Measurements from ENCODE around the gene ADARB2. TPM values are rescaled to one million over a fixed set of nuclear protein-coding genes. Genes with fewer than 3 reads are reported as not detected.

ADARB2 gene
- total and polyA plus RNA-seq, 4 donors: under 0.01 to 0.79 TPM; not detected in 2

GRCh38 chr10:1157615-1157933 lies 579.8 kb downstream of the ADARB2 start:
- no peak overlapping the region for H3K27ac ChIP-seq (ENCODE audit: low read depth in 1 of 2, low read length in 2 of 2)
- no peak for DNase-seq
- peaks cover 2% of the 10 kb centered on the region for H3K9me3 ChIP-seq (ENCODE audit: control insufficient read depth, low read length)
- no peaks in the 10 kb centered on the region for H3K27me3 ChIP-seq (ENCODE audit: control insufficient read depth in 1 of 2, insufficient read depth in 2 of 2, low read length in 1 of 2)
- intact Hi-C loops (cut with DNase I): no loop called here
- ATAC-seq (ENCODE audit: low FRiP score): no peak
- H3K4me3 ChIP-seq (ENCODE audit: low read length in 2 of 2): no peak overlapping the region
- H3K4me1 ChIP-seq (ENCODE audit: control insufficient read depth in 1 of 2, insufficient read depth in 2 of 2, low read length in 2 of 2): no peaks in the 10 kb centered on the region
- WGBS, 2 donors: 81 to 83% methylated on average over 4 of the region's 4 CpGs
- H3K36me3 ChIP-seq (ENCODE audit: control insufficient read depth in 1 of 2, insufficient read depth in 2 of 2, low read length in 1 of 2): no peaks in the 10 kb centered on the region

DNA sequence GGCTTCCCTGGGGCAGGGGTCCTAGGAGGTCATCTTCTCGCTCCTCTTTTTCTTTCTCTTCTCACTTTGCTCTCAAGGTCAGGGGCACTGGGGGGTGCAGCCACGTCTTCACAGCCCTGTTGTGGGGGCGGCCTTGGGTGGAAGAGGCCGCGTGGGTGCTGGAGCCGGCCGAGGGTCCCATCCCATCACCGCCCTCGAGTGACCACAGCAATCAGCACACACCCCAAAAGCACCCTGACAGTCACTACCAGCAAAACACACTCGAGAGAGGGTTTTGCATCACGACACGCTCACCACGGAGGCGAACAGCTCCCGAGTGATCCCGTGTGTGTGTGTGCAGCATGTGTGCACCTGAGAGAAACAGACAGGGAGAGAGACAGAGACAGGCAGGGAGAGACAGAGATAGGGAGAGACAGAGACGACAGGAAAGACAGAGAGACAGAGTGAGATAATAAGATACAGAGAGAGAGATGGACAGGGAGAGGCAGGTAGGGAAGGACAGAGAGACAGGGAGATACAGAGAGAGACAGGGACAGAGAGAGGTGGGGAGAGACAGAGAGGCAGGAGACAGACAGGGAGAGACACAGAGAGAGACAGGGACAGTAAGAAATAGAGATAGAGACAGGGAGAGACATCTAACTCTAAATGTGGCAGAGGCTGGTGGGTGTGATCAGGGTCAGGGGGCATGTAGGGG lies 580.3 kb downstream of the ADARB2 start:
- H3K36me3 ChIP-seq (ENCODE audit: control insufficient read depth in 1 of 2, insufficient read depth in 2 of 2, low read length in 1 of 2): no peaks in the 10 kb centered on the region
- WGBS, 2 donors: 81 to 86% methylated on average over 17 of the region's 17 CpGs
- no peaks in the 10 kb centered on the region for H3K27me3 ChIP-seq (ENCODE audit: control insufficient read depth in 1 of 2, insufficient read depth in 2 of 2, low read length in 1 of 2)
- no peak overlapping the region for H3K4me3 ChIP-seq (ENCODE audit: low read length in 2 of 2)
- intact Hi-C loops (cut with DNase I): no loop called here
- peaks cover 2% of the 10 kb centered on the region for H3K9me3 ChIP-seq (ENCODE audit: control insufficient read depth, low read length)
- DNase-seq: no peak
- no peak overlapping the region for H3K27ac ChIP-seq (ENCODE audit: low read depth in 1 of 2, low read length in 2 of 2)
- H3K4me1 ChIP-seq (ENCODE audit: control insufficient read depth in 1 of 2, insufficient read depth in 2 of 2, low read length in 2 of 2): no peaks in the 10 kb centered on the region
- ATAC-seq (ENCODE audit: low FRiP score): no peak

GRCh38 chr10:1156616-1156886 lies 580.8 kb downstream of the ADARB2 start:
- intact Hi-C loops (cut with DNase I): no loop called here
- Histone ChIP-seq H3K27ac (ENCODE audit: low read depth in 1 of 2, low read length in 2 of 2) (no peak overlapping the region), H3K4me3 (ENCODE audit: low read length in 2 of 2) (no peak overlapping the region), H3K4me1 (ENCODE audit: control insufficient read depth in 1 of 2, insufficient read depth in 2 of 2, low read length in 2 of 2) (no peaks in the 10 kb centered on the region), H3K9me3 (ENCODE audit: control insufficient read depth, low read length) (peaks cover 2% of the 10 kb centered on the region), H3K36me3 (ENCODE audit: control insufficient read depth in 1 of 2, insufficient read depth in 2 of 2, low read length in 1 of 2) (no peaks in the 10 kb centered on the region), H3K27me3 (ENCODE audit: control insufficient read depth in 1 of 2, insufficient read depth in 2 of 2, low read length in 1 of 2) (no peaks in the 10 kb centered on the region)
- 78 to 86% methylated on average over 8 of the region's 8 CpGs for WGBS, 2 donors
- ATAC-seq (ENCODE audit: low FRiP score): no peak
- DNase-seq: no peak

GRCh38 chr10:1155791-1156615 lies 581.3 kb downstream of the ADARB2 start:
- intact Hi-C loops (cut with DNase I): no loop called here
- no peak overlapping the region for H3K4me3 ChIP-seq (ENCODE audit: low read length in 2 of 2)
- no peaks in the 10 kb centered on the region for H3K27me3 ChIP-seq (ENCODE audit: control insufficient read depth in 1 of 2, insufficient read depth in 2 of 2, low read length in 1 of 2)
- DNase-seq (no peak), ATAC-seq (ENCODE audit: low FRiP score) (peak; percentile 28)
- 85 to 86% methylated on average over 20 of the region's 20 CpGs for WGBS, 2 donors
- no peaks in the 10 kb centered on the region for H3K4me1 ChIP-seq (ENCODE audit: control insufficient read depth in 1 of 2, insufficient read depth in 2 of 2, low read length in 2 of 2)
- peaks cover 2% of the 10 kb centered on the region for H3K9me3 ChIP-seq (ENCODE audit: control insufficient read depth, low read length)
- H3K27ac ChIP-seq (ENCODE audit: low read depth in 1 of 2, low read length in 2 of 2): no peak overlapping the region
- no peaks in the 10 kb centered on the region for H3K36me3 ChIP-seq (ENCODE audit: control insufficient read depth in 1 of 2, insufficient read depth in 2 of 2, low read length in 1 of 2)

DNA sequence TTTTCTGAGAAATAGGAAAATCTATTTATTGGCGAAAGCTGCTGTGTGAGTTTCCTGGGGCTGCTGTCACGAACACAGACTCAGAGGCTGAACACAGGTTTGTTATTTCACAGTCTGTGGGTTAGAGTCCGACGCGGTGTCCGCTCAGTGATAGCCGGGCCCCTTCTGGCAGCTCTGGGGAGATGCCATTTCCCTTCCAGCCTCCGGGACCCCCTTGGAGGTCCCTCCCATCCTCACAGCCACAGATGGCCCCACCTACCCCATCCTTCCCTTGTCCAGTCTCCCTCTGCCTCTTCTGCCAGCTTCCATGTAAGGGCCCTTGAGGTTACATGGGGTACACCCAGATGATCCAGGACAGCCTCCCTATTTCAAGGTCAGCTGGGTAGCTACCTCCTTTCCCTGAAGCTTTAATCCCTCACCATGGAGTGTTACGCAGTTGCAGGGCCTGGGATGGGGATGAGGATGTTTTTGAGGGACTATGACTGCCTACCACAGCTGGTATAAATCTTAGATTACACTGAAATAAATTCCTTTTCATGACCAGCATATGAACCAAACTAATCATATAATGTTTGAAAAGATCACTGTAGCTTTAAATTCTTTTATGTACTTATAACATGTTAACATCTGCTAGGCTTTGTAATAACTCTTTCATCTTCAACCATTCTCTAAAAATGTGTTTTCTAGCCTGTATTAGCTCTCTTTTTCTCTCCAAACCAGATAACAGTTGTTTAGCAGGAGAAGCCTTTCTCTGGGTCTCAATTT lies 582.6 kb downstream of the ADARB2 start:
- H3K27me3 ChIP-seq (ENCODE audit: control insufficient read depth in 1 of 2, insufficient read depth in 2 of 2, low read length in 1 of 2): no peaks in the 10 kb centered on the region
- no peaks in the 10 kb centered on the region for H3K4me1 ChIP-seq (ENCODE audit: control insufficient read depth in 1 of 2, insufficient read depth in 2 of 2, low read length in 2 of 2)
- 64 to 68% methylated on average over 9 of the region's 9 CpGs for WGBS, 2 donors
- no peaks in the 10 kb centered on the region for H3K36me3 ChIP-seq (ENCODE audit: control insufficient read depth in 1 of 2, insufficient read depth in 2 of 2, low read length in 1 of 2)
- no peak overlapping the region for H3K4me3 ChIP-seq (ENCODE audit: low read length in 2 of 2)
- no peak for DNase-seq
- no peaks in the 10 kb centered on the region for H3K9me3 ChIP-seq (ENCODE audit: control insufficient read depth, low read length)
- H3K27ac ChIP-seq (ENCODE audit: low read depth in 1 of 2, low read length in 2 of 2): no peak overlapping the region
- ATAC-seq (ENCODE audit: low FRiP score): no peak
- intact Hi-C loops (cut with DNase I): no loop called here

DNA sequence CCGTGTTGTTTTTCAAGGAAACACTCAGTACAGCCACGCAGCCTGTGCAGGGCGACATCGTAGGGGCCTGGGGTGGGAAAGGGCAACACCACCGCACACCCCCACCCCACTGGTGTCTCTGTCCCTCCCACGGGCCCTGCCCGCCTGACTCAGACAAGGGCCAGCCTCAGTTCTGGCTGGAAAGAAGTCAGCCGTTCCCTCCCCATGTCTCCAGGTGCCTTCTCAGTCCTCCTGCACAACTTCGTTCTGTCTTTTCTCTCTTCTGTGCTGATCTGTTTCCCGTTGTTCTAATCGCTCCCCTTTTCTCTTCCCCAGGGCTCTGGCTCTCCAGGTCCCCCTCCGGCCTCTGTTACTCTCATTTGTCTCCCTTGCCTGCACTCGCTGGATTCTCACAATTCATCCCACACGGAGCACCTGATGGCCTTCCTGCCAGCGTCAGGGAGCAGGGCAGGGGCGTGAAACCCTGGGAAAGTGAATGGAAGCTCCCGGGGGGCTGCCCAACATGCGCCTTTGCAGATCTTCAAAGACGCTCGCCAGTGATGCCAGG lies 583.4 kb downstream of the ADARB2 start:
- no peaks in the 10 kb centered on the region for H3K4me1 ChIP-seq (ENCODE audit: control insufficient read depth in 1 of 2, insufficient read depth in 2 of 2, low read length in 2 of 2)
- intact Hi-C loops (cut with DNase I): no loop called here
- H3K4me3 ChIP-seq (ENCODE audit: low read length in 2 of 2): no peak overlapping the region
- H3K27me3 ChIP-seq (ENCODE audit: control insufficient read depth in 1 of 2, insufficient read depth in 2 of 2, low read length in 1 of 2): no peaks in the 10 kb centered on the region
- H3K27ac ChIP-seq (ENCODE audit: low read depth in 1 of 2, low read length in 2 of 2): no peak overlapping the region
- DNase-seq (no peak), ATAC-seq (ENCODE audit: low FRiP score) (no peak)
- 66% methylated on average over 20 of the region's 20 CpGs for WGBS, 2 donors
- H3K36me3 ChIP-seq (ENCODE audit: control insufficient read depth in 1 of 2, insufficient read depth in 2 of 2, low read length in 1 of 2): no peaks in the 10 kb centered on the region
- no peaks in the 10 kb centered on the region for H3K9me3 ChIP-seq (ENCODE audit: control insufficient read depth, low read length)

DNA sequence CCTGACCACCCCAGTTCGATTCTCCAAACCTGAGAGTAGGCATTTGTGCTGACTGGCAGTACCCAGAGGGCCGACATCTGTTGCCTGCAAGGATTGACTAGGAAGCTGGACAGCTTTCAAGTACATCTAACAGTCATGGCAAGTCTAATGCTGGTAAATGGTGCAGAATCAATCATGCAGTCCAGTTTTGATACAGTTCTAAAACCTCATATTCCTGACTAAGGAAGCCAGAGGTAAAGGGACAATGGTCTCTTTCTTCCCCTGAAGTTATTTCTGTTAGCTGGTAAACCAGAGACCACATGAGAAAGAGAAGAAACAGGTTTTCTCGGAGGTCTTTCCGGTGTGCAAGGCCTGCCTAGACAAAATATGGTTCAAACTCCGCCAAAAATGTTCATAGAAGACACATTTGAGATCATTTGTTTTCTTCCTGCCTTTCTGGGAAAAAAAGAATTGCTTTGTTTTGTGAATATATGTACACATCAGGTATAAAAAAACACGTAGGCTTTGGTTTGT lies 584.0 kb downstream of the ADARB2 start:
- H3K36me3 ChIP-seq (ENCODE audit: control insufficient read depth in 1 of 2, insufficient read depth in 2 of 2, low read length in 1 of 2): no peaks in the 10 kb centered on the region
- DNase-seq: no peak

DNA sequence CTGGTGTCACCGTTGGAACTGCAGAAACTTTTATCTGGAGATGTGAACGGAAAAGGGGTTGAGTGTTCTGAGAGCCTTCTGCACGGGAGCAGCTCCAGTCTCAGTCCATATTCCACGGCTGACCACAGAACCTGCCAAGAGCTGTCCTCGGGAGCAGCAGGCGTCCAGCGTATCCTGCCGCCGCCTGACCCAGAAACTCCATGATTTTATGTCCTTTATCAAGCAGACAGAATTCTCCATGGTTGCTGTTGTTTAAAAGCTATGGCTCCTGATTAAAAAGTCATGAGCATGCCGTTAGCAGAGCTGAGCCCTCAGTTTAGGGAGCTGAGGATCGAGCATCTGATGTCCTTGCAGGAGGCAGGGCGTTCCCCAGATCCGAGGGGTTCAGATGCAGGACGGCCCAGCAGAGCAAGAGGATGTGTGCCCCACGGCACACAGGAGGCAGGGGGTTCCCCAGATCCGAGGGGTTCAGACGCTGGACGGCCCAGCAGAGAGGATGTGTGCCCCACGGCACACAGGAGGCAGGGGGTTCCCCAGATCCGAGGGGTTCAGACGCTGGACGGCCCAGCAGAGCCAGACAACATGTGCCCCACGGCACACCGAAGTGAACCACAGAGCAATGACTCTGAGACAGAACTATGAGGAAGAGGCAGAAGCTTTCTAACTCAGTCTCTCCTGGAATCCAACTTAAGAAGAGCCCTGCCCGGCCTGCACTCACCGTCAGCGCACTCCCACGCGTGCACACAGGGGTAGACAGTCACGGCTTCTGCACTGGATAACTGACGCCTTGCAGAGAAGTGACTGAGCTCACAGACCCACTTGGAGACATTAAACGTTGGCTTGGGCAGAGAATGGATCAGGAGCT lies 584.7 kb downstream of the ADARB2 start:
- Histone ChIP-seq H3K9me3 (ENCODE audit: control insufficient read depth, low read length) (no peaks in the 10 kb centered on the region), H3K27ac (ENCODE audit: low read depth in 1 of 2, low read length in 2 of 2) (no peak overlapping the region), H3K36me3 (ENCODE audit: control insufficient read depth in 1 of 2, insufficient read depth in 2 of 2, low read length in 1 of 2) (no peaks in the 10 kb centered on the region), H3K27me3 (ENCODE audit: control insufficient read depth in 1 of 2, insufficient read depth in 2 of 2, low read length in 1 of 2) (no peaks in the 10 kb centered on the region), H3K4me1 (ENCODE audit: control insufficient read depth in 1 of 2, insufficient read depth in 2 of 2, low read length in 2 of 2) (no peaks in the 10 kb centered on the region), H3K4me3 (ENCODE audit: low read length in 2 of 2) (no peak overlapping the region)
- no peak for DNase-seq
- ATAC-seq (ENCODE audit: low FRiP score): no peak
- intact Hi-C loops (cut with DNase I): no loop called here
- 90% methylated on average over 32 of the region's 32 CpGs for WGBS, 2 donors

More for the DNA sequence above, 584.0 kb downstream of the ADARB2 start:
- no peaks in the 10 kb centered on the region for H3K9me3 ChIP-seq (ENCODE audit: control insufficient read depth, low read length)
- WGBS, 2 donors: 82 to 85% methylated on average over 6 of the region's 6 CpGs
- H3K27ac ChIP-seq (ENCODE audit: low read depth in 1 of 2, low read length in 2 of 2): no peak overlapping the region
- ATAC-seq (ENCODE audit: low FRiP score): no peak
- H3K4me1 ChIP-seq (ENCODE audit: control insufficient read depth in 1 of 2, insufficient read depth in 2 of 2, low read length in 2 of 2): no peaks in the 10 kb centered on the region
- H3K27me3 ChIP-seq (ENCODE audit: control insufficient read depth in 1 of 2, insufficient read depth in 2 of 2, low read length in 1 of 2): no peaks in the 10 kb centered on the region
- intact Hi-C loops (cut with DNase I): no loop called here
- H3K4me3 ChIP-seq (ENCODE audit: low read length in 2 of 2): no peak overlapping the region

Data from aorta (tissue), 5 donors.